Fibroblast of skin of scalp (primary cell): ENCODE data around the gene CYBA. TPM values are rescaled to one million over a fixed set of nuclear protein-coding genes. Genes with fewer than 3 reads are reported as not detected.

Experiments used
- DNase-seq: peaks from one replicate; pipeline ENCODE4 v3.0.0-alpha.2; 2013
- polyA plus RNA-seq, 2 experiments: library from polyadenylated mRNA; unstranded; fragments of 120-200 nt; gene quantifications; one replicate each; pipeline ENCODE4 v1.2.1, GENCODE V29; 2013; ENCODE audit not compliant: insufficient read length in 2 of 2

Gene CYBA
- polyA plus RNA-seq (2013, experiment 1 of 2; ENCODE audit: insufficient read length) = 65.8 TPM
- 53.8 TPM for polyA plus RNA-seq (2013, experiment 2 of 2; ENCODE audit: insufficient read length)

GRCh38 chr16:88650749-88651275, at the start of gene CYBA:
Gene CYBA (minus strand): TSS chr16:88651053. CDS start chr16:88651013, 40 bp downstream.
- DNase-seq = peak; percentile 52

- no peak for DNase-seq
These were observed 49.4 kb upstream of the CYBA start for GRCh38 chr16:88700322-88700635.

- no peak for DNase-seq
These were observed 48.3 kb upstream of the CYBA start for GRCh38 chr16:88699180-88699579.

- DNase-seq = no peak
These were observed 47.8 kb upstream of the CYBA start for GRCh38 chr16:88698646-88699045.

- DNase-seq = no peak
These were observed 47.2 kb upstream of the CYBA start for GRCh38 chr16:88697831-88698615.

GRCh38 chr16:88697116-88697830, 46.4 kb upstream of the CYBA start:
- no peak for DNase-seq

GRCh38 chr16:88696441-88696840, 45.6 kb upstream of the CYBA start:
- no peak for DNase-seq

GRCh38 chr16:88695753-88696152, 44.9 kb upstream of the CYBA start:
- no peak for DNase-seq

- no peak for DNase-seq
These were observed 44.4 kb upstream of the CYBA start for GRCh38 chr16:88695218-88695617.

- no peak for DNase-seq
These were observed 43.6 kb upstream of the CYBA start for GRCh38 chr16:88694221-88695087.

GRCh38 chr16:88693420-88694177, 42.7 kb upstream of the CYBA start:
- DNase-seq = no peak

- DNase-seq = no peak
These were observed 42.0 kb upstream of the CYBA start for GRCh38 chr16:88692861-88693260.

- DNase-seq = no peak
These were observed 41.2 kb upstream of the CYBA start for GRCh38 chr16:88691924-88692560.

GRCh38 chr16:88691129-88691813, 40.4 kb upstream of the CYBA start:
- DNase-seq = no peak

GRCh38 chr16:88690341-88691128, 39.7 kb upstream of the CYBA start:
- DNase-seq = no peak

- DNase-seq = no peak
These were observed 37.3 kb upstream of the CYBA start for GRCh38 chr16:88688013-88688778.

GRCh38 chr16:88687676-88688012, 36.8 kb upstream of the CYBA start:
- DNase-seq = no peak

- no peak for DNase-seq
These were observed 36.4 kb upstream of the CYBA start for GRCh38 chr16:88687254-88687576.

- DNase-seq = peak; percentile 22
These were observed 35.8 kb upstream of the CYBA start, which contains the start of gene SNAI3 for GRCh38 chr16:88686439-88687253. Gene SNAI3 (minus strand): TSS chr16:88686507. CDS start chr16:88686406, 101 bp downstream.
